ENCODE results near the gene PLS3. TPM values are rescaled to one million over a fixed set of nuclear protein-coding genes. Genes with fewer than 3 reads are reported as not detected.
"Not testable (repeated sequence)": the region's sequence is repeated elsewhere in the genome, so short reads cannot be mapped to it uniquely, and the experiment has no call there.

PLS3 gene
- total RNA-seq, 2 donors from 2014 or later = 33.4 to 40.1 TPM

GRCh38 chrX:115632455-115632854 lies 71.5 kb downstream of the PLS3 start:
- DNase-seq (ENCODE audit: low spot score) = no peak
- Histone ChIP-seq H3K36me3 (peaks cover 8% of the 10 kb centered on the region), H3K9me3 (no peaks in the 10 kb centered on the region), H3K27me3 (no peaks in the 10 kb centered on the region), H3K4me3 (no peak overlapping the region), H3K4me1 (no peaks in the 10 kb centered on the region), H3K27ac (no peak overlapping the region)
- no peak for TF ChIP-seq CTCF (IDR thresholded peaks at IDR 0.05)

GRCh38 chrX:115633397-115633796 lies 72.4 kb downstream of the PLS3 start:
- not testable (repeated sequence) for H3K27me3 ChIP-seq; H3K4me3 ChIP-seq; H3K4me1 ChIP-seq; DNase-seq (ENCODE audit: low spot score); H3K27ac ChIP-seq; H3K9me3 ChIP-seq
- peaks cover 16% of the 10 kb centered on the region for H3K36me3 ChIP-seq

- Histone ChIP-seq H3K27ac (no peak overlapping the region), H3K9me3 (no peaks in the 10 kb centered on the region), H3K36me3 (peaks cover 23% of the 10 kb centered on the region), H3K4me3 (no peak overlapping the region), H3K27me3 (no peaks in the 10 kb centered on the region), H3K4me1 (peaks cover 0 to 4% of the 10 kb centered on the region in 2 donors)
- no peak for DNase-seq (ENCODE audit: low spot score)
- no peak for TF ChIP-seq CTCF (IDR thresholded peaks at IDR 0.05)
These were observed 78.4 kb downstream of the PLS3 start for GRCh38 chrX:115639334-115639880.

- no peak for DNase-seq (ENCODE audit: low spot score)
- no peak overlapping the region for H3K4me3 ChIP-seq
- H3K9me3 ChIP-seq = no peaks in the 10 kb centered on the region
- H3K36me3 ChIP-seq = peaks cover 35% of the 10 kb centered on the region
- no peaks in the 10 kb centered on the region for H3K27me3 ChIP-seq
- peaks cover 0 to 4% of the 10 kb centered on the region in 2 donors for H3K4me1 ChIP-seq
- peak overlapping the region in 1 of 2 donors; percentile 39 for H3K27ac ChIP-seq
- TF ChIP-seq CTCF (IDR thresholded peaks at IDR 0.05) = no peak
These were observed 81.3 kb downstream of the PLS3 start for GRCh38 chrX:115642311-115642710.

DNA sequence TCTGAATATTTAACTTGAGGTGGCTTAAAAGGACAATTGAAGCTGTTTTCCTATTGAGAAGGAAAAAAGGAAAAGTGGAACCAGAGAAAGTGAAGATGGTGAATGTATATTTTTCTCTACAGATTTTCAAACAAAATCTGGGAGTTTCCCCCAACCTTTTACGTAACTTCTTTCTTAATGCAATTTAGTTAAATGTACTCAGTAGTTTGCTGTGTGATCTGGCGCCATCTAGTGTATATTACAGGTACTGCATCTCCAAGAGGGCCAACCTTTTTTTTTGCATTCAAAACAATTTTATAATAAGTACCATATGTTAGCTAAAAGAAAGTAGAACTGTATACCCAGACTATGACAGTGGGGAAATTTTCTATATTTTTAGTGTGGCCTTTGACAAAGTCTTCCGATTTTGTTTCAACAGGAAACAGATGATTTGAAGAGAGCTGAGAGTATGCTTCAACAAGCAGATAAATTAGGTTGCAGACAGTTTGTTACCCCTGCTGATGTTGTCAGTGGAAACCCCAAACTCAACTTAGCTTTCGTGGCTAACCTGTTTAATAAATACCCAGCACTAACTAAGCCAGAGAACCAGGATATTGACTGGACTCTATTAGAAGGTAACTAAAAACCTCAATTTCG lies 82.0 kb downstream of the PLS3 start:
- peak; percentile 99 for TF ChIP-seq CTCF (IDR thresholded peaks at IDR 0.05)
- Histone ChIP-seq H3K4me3 (no peak overlapping the region), H3K36me3 (peaks cover 34% of the 10 kb centered on the region), H3K9me3 (no peaks in the 10 kb centered on the region), H3K27me3 (no peaks in the 10 kb centered on the region), H3K4me1 (peaks cover 0 to 4% of the 10 kb centered on the region in 2 donors), H3K27ac (peak overlapping the region in 1 of 2 donors; percentile 39)
- no peak for DNase-seq (ENCODE audit: low spot score)

DNA sequence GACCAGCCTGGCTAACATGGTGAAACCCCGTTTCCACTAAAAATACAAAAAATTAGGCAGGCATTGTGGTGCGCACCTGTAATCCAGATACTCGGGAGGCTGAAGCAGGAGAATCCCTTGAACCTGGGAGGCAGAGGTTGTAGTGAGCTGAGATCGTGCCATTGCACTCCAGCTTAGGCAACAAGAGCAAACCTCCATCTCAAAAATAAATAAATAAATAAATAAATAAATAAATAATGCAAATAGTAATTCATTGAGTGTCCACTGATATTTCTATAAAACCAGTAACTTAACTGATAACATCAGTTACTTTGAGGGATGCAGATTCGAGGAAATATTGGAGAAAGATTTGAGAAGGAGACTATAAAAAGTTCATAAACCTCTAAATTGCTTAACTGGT lies 83.4 kb downstream of the PLS3 start:
- H3K4me1 ChIP-seq; H3K27me3 ChIP-seq; H3K4me3 ChIP-seq; H3K27ac ChIP-seq; H3K9me3 ChIP-seq; DNase-seq (ENCODE audit: low spot score): not testable (repeated sequence)
- peaks cover 32% of the 10 kb centered on the region for H3K36me3 ChIP-seq

Data from right atrium auricular region (tissue), 2 donors.